ENCODE data around the gene TGM2.

TGM2 gene

GRCh38 chr20:38192323-38192885 lies 27.3 kb upstream of the TGM2 start:
- H3K27ac ChIP-seq (ENCODE audit: extremely low read depth, low read depth, low read length) = no peak overlapping the region
- CTCF ChIA-PET = interaction anchor here (1.0 to 1.3 kb wide), 3 partner anchors 9 to 32 kb away, joined by 3 to 9 read pairs (median 4); no protein-coding TSS in a partner anchor
- TF ChIP-seq, protein P1, sequence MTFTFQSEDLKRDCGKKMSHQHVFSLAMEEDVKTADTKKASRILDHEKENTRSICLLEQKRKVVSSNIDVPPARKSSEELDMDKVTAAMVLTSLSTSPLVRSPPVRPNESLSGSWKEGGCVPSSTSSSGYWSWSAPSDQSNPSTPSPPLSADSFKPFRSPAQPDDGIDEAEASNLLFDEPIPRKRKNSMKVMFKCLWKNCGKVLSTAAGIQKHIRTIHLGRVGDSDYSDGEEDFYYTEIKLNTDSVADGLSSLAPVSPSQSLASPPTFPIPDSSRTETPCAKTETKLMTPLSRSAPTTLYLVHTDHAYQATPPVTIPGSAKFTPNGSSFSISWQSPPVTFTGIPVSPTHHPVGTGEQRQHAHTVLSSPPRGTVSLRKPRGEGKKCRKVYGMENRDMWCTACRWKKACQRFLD (tag by site-specific recombination; IDR thresholded peaks at IDR 0.05) = no peak
- TF ChIP-seq ZNF791 (tag by site-specific recombination; IDR thresholded peaks at IDR 0.05) = no peak
- TF ChIP-seq, protein P2, sequence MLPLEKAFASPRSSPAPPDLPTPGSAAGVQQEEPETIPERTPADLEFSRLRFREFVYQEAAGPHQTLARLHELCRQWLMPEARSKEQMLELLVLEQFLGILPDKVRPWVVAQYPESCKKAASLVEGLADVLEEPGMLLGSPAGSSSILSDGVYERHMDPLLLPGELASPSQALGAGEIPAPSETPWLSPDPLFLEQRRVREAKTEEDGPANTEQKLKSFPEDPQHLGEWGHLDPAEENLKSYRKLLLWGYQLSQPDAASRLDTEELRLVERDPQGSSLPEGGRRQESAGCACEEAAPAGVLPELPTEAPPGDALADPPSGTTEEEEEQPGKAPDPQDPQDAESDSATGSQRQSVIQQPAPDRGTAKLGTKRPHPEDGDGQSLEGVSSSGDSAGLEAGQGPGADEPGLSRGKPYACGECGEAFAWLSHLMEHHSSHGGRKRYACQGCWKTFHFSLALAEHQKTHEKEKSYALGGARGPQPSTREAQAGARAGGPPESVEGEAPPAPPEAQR (tag by site-specific recombination; IDR thresholded peaks at IDR 0.05) = no peak
- no peaks in the 10 kb centered on the region for H3K36me3 ChIP-seq (ENCODE audit: control insufficient read depth in 2 of 2, insufficient read depth in 1 of 2, low read length in 2 of 2)
- no peaks in the 10 kb centered on the region for H3K4me1 ChIP-seq (ENCODE audit: control insufficient read depth, insufficient read depth, low read length)
- no peak overlapping the region for H3K4me3 ChIP-seq (ENCODE audit: low read depth, low read length)
- POLR2A ChIA-PET = no interaction called here
- H3K9me3 ChIP-seq (ENCODE audit: control insufficient read depth, insufficient read depth, low read depth, low read length) = no peaks in the 10 kb centered on the region

DNA sequence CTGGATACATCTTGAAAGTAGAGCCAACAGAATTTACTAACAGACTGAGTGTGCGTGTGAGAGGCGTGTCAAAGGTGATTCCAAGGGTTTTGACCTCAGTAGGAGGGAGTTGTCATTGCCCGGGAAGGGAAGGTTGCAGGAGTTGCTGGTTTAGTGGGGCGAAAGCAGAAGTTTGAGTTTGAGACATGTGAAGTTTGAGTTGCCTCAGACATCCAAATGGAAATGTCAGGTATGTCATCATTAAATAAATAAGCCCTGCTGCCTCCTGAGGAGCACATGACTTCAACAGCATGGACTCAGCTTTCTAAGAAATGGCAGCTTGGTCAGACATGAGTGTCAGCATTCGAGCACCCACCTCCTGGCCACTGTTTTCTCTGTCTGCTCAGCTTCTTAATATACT lies 26.6 kb upstream of the TGM2 start:
- Histone ChIP-seq H3K9me3 (ENCODE audit: control insufficient read depth, insufficient read depth, low read depth, low read length) (no peaks in the 10 kb centered on the region), H3K36me3 (ENCODE audit: control insufficient read depth in 2 of 2, insufficient read depth in 1 of 2, low read length in 2 of 2) (no peaks in the 10 kb centered on the region), H3K4me1 (ENCODE audit: control insufficient read depth, insufficient read depth, low read length) (no peaks in the 10 kb centered on the region), H3K27ac (ENCODE audit: extremely low read depth, low read depth, low read length) (no peak overlapping the region), H3K4me3 (ENCODE audit: low read depth, low read length) (no peak overlapping the region)
- ChIA-PET CTCF (interaction anchor here (1.3 kb wide), 2 partner anchors 9 to 32 kb away, joined by 3 to 9 read pairs; no protein-coding TSS in a partner anchor), POLR2A (no interaction called here)
- no peak for TF ChIP-seq HIC1 (tag by site-specific recombination; IDR thresholded peaks at IDR 0.05)
- TF ChIP-seq ZNF600 (tag by site-specific recombination; IDR thresholded peaks at IDR 0.05) = peak; percentile 64
- TF ChIP-seq BCL6B (tag by site-specific recombination; IDR thresholded peaks at IDR 0.05) = peak; percentile 88
- TF ChIP-seq YY2 (tag by site-specific recombination; IDR thresholded peaks at IDR 0.05) = peak; percentile 46; the same call in 1 of the 2 replicates
- TF ChIP-seq GLI2 (tag by site-specific recombination; IDR thresholded peaks at IDR 0.05; ENCODE audit: borderline replicate concordance, low read depth) = no peak
- TF ChIP-seq ZNF777 (tag by site-specific recombination; IDR thresholded peaks at IDR 0.05; ENCODE audit: borderline replicate concordance) = no peak
- TF ChIP-seq ZNF362 (tag by site-specific recombination; IDR thresholded peaks at IDR 0.05) = no peak
- no peak for TF ChIP-seq ZNF423 (tag by site-specific recombination; IDR thresholded peaks at IDR 0.05)
- TF ChIP-seq HOXC10 (CRISPR knock-in tag; IDR thresholded peaks at IDR 0.05) = no peak
- TF ChIP-seq ZNF701 (tag by site-specific recombination; IDR thresholded peaks at IDR 0.05) = no peak
- no peak for TF ChIP-seq ZNF324 (tag by site-specific recombination; IDR thresholded peaks at IDR 0.05)
- TF ChIP-seq ZFP3 (tag by site-specific recombination; IDR thresholded peaks at IDR 0.05; ENCODE audit: low read depth) = no peak
- no peak for TF ChIP-seq ZNF416 (tag by site-specific recombination; IDR thresholded peaks at IDR 0.05)
- no peak for TF ChIP-seq ZNF544 (tag by site-specific recombination; IDR thresholded peaks at IDR 0.05)
- TF ChIP-seq ZNF580 (tag by site-specific recombination; IDR thresholded peaks at IDR 0.05) = no peak
